Nephron (organoid): ENCODE results near the gene FCHSD2.

Source experiments
- H3K27ac Mint-ChIP-seq, 3 experiments: 2 replicates each; pipeline ENCODE4 v1.8.0; 2020; ENCODE audit warnings: mixed read lengths in 3 of 3, mild to moderate bottlenecking in 2 of 3, moderate library complexity in 1 of 3
- H3K27me3 Mint-ChIP-seq: 2 replicates; pipeline ENCODE4 v1.8.0; 2021; ENCODE audit warnings: low read depth, mild to moderate bottlenecking, moderate library complexity, mixed read lengths
- H3K36me3 Mint-ChIP-seq: 2 replicates; pipeline ENCODE4 v1.8.0; 2020; ENCODE audit warnings: low read depth, mixed read lengths
- H3K4me1 Mint-ChIP-seq: 2 replicates; pipeline ENCODE4 v1.8.0; 2020; ENCODE audit warnings: mixed read lengths
- H3K4me3 Mint-ChIP-seq, 3 experiments: 2 replicates each; pipeline ENCODE4 v1.8.0; 2020; ENCODE audit warnings: mild to moderate bottlenecking in 3 of 3, mixed read lengths in 3 of 3, moderate library complexity in 2 of 3
- H3K9me3 Mint-ChIP-seq: 2 replicates; pipeline ENCODE4 v1.8.0; 2020; ENCODE audit warnings: mixed read lengths
- TF ChIP-seq, protein P1 (sequence below), 3 experiments: fragments of 200-600 bp; sonication (generic); IDR thresholded peaks; one replicate each; pipeline ENCODE4 v1.5.0; 2021; ENCODE audit warnings: antibody characterized with exemption in 3 of 3; ENCODE audit not compliant: unreplicated experiment in 3 of 3

Gene FCHSD2

DNA sequence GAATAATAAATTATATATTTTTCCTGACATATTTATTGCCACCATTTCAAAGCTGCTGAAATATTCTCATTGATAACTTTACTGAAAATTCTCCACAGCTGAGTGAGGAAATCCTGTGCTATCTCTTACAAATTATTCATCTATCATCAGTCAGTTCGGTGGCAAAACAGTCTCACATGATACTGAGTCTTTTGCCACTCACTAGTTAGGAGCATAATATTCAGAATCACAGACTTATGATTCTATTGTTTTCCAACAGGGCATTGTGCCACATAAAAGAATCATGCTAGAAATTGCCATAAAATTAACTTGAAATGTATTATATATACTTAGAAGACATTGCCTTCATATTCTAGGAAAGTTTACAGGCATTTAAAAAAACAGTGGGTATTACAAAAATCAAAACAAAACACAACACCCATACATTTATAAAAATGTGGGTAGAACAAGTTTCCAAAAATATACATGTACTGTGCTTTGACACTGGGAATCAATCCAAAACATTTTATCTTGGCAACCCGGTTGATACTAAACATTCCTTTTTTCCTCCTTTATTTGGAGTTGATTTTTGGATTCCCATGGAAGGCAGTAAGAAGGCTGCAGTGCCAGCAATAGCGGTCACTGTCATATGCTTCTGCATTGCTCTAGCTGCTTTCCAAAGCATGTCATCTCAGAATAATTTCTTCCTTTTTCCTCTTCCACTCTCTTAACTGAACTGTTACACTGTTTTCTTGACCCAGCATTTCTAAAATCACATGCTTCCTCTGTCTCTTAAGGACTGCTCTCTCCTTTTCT, 285.4 kb downstream of the FCHSD2 start:
- H3K9me3 Mint-ChIP-seq: peaks cover 3% of the 10 kb centered on the region

DNA sequence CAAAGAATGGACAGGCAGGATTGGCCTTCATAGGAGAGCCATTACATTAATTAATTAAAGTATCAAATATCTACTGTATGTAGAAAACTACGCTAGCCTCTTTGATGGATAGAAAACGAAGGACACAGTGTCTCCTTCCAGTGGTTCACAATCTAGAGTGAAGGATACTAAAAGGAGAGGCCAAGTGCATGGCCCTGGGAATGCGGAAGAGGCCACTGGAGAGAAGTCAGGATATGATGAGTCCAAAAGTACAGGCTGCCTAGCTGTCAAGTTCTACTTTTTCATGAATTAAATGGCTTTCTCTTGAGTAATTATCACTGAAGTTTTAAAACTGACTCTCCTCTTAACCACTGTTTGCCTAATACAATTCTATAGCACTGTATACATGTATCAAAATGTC, 286.1 kb downstream of the FCHSD2 start:
- Mint-ChIP-seq H3K36me3 (peaks cover 21% of the 10 kb centered on the region), H3K27ac (peak overlapping the region in 2 of 3 experiments; percentile 24 to 34), H3K4me3 (no peak overlapping the region), H3K27me3 (no peaks in the 10 kb centered on the region), H3K4me1 (peaks cover 15% of the 10 kb centered on the region), H3K9me3 (peaks cover 3% of the 10 kb centered on the region)
- TF ChIP-seq, protein P1, sequence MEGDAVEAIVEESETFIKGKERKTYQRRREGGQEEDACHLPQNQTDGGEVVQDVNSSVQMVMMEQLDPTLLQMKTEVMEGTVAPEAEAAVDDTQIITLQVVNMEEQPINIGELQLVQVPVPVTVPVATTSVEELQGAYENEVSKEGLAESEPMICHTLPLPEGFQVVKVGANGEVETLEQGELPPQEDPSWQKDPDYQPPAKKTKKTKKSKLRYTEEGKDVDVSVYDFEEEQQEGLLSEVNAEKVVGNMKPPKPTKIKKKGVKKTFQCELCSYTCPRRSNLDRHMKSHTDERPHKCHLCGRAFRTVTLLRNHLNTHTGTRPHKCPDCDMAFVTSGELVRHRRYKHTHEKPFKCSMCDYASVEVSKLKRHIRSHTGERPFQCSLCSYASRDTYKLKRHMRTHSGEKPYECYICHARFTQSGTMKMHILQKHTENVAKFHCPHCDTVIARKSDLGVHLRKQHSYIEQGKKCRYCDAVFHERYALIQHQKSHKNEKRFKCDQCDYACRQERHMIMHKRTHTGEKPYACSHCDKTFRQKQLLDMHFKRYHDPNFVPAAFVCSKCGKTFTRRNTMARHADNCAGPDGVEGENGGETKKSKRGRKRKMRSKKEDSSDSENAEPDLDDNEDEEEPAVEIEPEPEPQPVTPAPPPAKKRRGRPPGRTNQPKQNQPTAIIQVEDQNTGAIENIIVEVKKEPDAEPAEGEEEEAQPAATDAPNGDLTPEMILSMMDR (IDR thresholded peaks at IDR 0.05; ENCODE audit: unreplicated experiment in 3 of 3): no peak

More for the DNA sequence above, 285.4 kb downstream of the FCHSD2 start:
- Mint-ChIP-seq H3K27ac (peak overlapping the region; percentile 29 to 43 (median 32)), H3K4me1 (peaks cover 15% of the 10 kb centered on the region), H3K4me3 (no peak overlapping the region), H3K36me3 (peaks cover 21% of the 10 kb centered on the region), H3K27me3 (no peaks in the 10 kb centered on the region)
- TF ChIP-seq, protein P1 (IDR thresholded peaks at IDR 0.05; ENCODE audit: unreplicated experiment in 3 of 3): no peak

GRCh38 chr11:72851726-72852125, 290.4 kb downstream of the FCHSD2 start:
- H3K27me3 Mint-ChIP-seq: no peaks in the 10 kb centered on the region

DNA sequence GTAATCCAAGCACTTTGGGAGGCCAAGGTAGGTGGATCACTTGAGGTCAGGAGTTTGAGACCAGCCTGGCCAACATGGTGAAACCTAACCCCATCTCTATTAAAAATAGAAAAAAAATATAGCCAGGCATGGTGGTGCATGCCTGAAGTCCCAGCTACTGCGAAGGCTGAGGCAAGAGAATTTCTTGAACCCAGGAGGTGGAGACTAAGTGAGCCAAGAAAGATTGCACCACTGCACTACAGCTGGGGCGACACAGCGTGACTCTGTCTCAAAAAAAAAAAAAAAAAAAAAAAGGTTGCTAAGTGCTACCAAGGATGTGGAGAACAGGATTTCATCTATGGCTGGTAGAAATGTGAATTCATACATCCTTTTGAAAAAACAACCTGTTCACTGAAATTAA, 291.3 kb downstream of the FCHSD2 start:
- H3K9me3 Mint-ChIP-seq: peaks cover 3% of the 10 kb centered on the region
- H3K27me3 Mint-ChIP-seq: no peaks in the 10 kb centered on the region
- H3K27ac Mint-ChIP-seq: no peak overlapping the region
- TF ChIP-seq, protein P1 (IDR thresholded peaks at IDR 0.05; ENCODE audit: unreplicated experiment in 3 of 3): no peak
- peaks cover 1% of the 10 kb centered on the region for H3K4me1 Mint-ChIP-seq
- H3K4me3 Mint-ChIP-seq: no peak overlapping the region
- peaks cover 21% of the 10 kb centered on the region for H3K36me3 Mint-ChIP-seq

More at GRCh38 chr11:72851726-72852125, 290.4 kb downstream of the FCHSD2 start:
- TF ChIP-seq, protein P1 (IDR thresholded peaks at IDR 0.05; ENCODE audit: unreplicated experiment in 3 of 3): no peak
- Mint-ChIP-seq H3K27ac (no peak overlapping the region), H3K4me3 (no peak overlapping the region), H3K9me3 (peaks cover 3% of the 10 kb centered on the region), H3K4me1 (peaks cover 9% of the 10 kb centered on the region), H3K36me3 (peaks cover 19% of the 10 kb centered on the region)

DNA sequence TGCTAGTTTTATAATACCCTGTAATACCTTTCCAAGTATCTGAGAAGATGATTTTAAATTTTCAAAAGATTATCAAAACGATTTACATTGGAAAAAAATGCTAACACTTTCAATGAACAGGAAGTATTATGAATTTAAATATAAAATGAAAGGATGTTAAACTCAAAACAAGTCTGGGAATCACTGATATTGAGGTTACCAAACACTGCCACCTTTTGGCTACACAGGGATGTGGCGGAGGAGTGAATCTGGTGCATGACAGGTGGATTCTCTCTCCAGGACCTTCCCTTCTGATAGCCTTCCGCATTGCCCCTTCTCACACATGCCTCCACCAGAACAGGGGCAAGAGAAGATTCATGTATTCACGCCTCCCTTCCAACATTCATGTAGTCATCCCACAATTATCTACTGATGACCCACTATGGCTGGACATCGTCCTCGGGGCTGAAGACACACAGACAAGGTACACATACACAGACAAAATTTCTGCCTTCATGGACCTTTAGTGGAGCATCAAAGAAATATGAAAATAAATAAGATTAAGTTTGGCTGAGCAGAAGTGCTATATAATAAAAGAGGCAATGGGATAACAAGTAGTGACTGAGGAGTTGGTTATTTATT, 293.2 kb downstream of the FCHSD2 start:
- peaks cover 15% of the 10 kb centered on the region for H3K4me1 Mint-ChIP-seq

More for the DNA sequence above, 293.2 kb downstream of the FCHSD2 start:
- Mint-ChIP-seq H3K4me3 (no peak overlapping the region), H3K27ac (no peak overlapping the region), H3K27me3 (no peaks in the 10 kb centered on the region), H3K9me3 (peaks cover 3% of the 10 kb centered on the region), H3K36me3 (peaks cover 27% of the 10 kb centered on the region)
- TF ChIP-seq, protein P1 (IDR thresholded peaks at IDR 0.05; ENCODE audit: unreplicated experiment in 3 of 3): peak; percentile 58 to 72 (median 63)
